Lung microvascular endothelial cell (primary cell): Measurements from ENCODE around the gene ANKRD13D. TPM values are rescaled to one million over a fixed set of nuclear protein-coding genes. Genes with fewer than 3 reads are reported as not detected.
"Not testable (repeated sequence)": the region's sequence is repeated elsewhere in the genome, so short reads cannot be mapped to it uniquely, and the experiment has no call there.

Experiments used
- DNase-seq, 2 donors: peaks; one replicate each; pipeline versions ENCODE4 v3.0.0 to v3.0.0-alpha.2; 2010; ENCODE audit warnings: low read depth in 2 of 2
- total RNA-seq: library from RNA; depleted of rRNA; stranded (reverse); fragments of >200 nt; gene quantifications from 2 replicates; pipeline ENCODE4 v1.2.1, GENCODE V29; 2014

Gene ANKRD13D
- total RNA-seq, 1 donor from 2014 or later, result 30.2 TPM

DNA sequence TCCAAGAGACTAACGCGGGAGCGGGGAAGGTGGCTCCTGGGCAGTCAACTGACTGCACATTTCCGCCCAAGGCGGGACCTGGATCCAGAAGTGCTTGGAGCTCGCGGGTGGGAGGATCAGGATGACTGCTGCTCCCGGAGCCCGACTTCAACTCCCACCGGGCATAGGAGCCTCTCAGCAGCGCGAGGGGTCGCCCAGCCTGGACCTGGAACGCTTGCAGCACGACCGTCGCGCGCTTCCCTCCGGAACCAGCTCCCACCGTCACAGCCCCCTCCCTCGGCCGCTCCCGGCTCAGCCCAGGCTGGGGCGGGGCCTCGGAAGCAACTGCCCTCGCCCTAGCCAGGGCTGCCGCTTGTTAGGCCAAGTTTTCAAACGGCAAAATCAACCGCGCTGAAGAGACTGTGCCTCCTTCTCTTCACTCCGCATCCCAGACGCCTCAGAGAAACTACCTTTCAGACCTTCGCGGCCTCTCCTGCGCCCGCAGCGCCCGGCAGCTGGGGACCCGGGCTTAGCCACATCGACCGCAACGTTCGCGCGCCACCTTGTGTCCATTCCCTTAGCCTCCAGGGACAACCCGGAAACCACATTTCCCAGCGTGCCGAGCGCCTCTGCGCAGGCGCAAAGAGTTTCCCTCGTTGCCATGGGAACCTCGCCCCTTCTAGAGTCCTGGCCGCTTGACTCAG lies 28.2 kb downstream of the ANKRD13D start:
- DNase-seq, result peak; percentile 93 to 95

DNA sequence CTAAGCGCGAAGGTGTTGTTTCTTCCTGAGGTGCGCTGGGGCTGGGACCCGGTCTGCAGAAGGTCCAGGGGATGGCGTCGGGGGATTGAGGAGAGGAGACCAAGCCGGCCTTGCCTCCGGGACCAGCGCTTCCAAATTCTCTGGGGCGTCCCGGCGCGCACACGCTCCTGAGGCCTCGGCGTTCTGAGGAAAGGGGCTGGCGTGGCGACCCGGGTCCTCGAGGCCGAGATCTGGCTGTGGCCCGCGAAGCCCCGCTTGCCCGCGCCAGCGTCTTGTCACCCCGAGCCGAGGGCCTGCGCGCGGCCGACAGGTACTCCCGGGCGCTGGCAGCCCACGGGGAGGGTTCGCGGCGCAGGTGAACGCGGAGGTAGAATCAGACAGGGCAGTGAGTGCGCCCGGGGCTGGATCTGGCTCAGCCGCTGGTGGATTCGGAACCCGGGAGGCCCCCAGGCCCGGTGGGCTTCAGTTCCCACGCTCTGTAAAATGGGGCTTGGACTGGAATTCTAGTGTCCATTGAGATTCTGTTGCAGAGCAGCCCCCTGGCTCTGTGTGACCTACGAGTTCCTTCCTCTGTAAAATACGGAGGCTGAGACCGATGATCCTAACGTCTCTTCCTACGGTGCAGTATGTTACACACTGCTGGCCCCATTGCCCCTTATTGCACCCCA lies 28.9 kb downstream of the ANKRD13D start:
- no peak for DNase-seq

GRCh38 chr11:67318876-67319275 lies 29.8 kb downstream of the ANKRD13D start:
- not testable (repeated sequence) for DNase-seq

- no peak for DNase-seq
Observed at GRCh38 chr11:67320011-67320410, 30.9 kb downstream of the ANKRD13D start.

GRCh38 chr11:67320691-67321090 lies 31.6 kb downstream of the ANKRD13D start:
- DNase-seq, result no peak

- no peak for DNase-seq
Observed at GRCh38 chr11:67321313-67321871, 32.3 kb downstream of the ANKRD13D start.

DNA sequence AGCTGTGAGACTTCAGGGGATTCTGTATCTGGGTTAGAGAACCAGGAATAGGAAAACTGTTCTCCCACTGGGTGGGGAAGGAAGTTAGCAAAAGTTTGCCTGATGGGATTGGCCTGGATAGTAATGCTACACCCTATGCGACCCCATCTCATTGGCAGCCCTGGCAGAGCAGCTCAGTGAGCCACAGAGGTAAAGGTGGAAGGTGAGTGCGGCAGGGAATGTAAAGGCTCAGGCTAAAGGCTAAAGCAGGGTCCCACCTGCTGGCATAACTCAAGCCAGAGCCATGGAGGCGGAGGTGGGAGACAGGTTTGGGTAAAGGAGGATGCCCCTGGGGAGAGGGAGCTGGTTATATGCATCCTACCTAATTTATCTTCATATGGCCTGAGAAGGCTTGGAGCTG lies 32.9 kb downstream of the ANKRD13D start:
- DNase-seq, result no peak

GRCh38 chr11:67323526-67323925 lies 34.4 kb downstream of the ANKRD13D start:
- no peak for DNase-seq

GRCh38 chr11:67332081-67332691 lies 43.1 kb downstream of the ANKRD13D start:
- DNase-seq, result no peak

GRCh38 chr11:67337257-67337656 lies 48.2 kb downstream of the ANKRD13D start:
- DNase-seq, result no peak

DNA sequence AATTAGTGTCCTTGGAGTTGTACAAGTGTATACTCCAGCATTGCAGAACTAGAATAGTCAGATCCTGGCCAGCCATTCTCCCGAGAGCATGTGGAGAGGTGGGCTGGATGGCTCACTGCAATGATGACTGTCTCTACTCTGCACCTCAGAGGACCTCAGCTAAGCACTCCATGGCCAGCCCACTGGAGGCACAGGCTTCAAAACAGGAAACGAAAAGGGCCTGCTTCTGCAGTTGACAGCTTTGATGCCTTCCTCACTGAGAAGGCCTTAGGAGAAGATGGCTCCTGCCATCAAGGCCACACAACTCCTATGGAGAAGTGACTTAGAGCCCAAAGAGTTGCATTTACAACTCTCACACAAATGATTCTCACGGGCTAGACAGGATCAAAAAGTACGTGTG lies 55.2 kb downstream of the ANKRD13D start:
- DNase-seq, result no peak

DNA sequence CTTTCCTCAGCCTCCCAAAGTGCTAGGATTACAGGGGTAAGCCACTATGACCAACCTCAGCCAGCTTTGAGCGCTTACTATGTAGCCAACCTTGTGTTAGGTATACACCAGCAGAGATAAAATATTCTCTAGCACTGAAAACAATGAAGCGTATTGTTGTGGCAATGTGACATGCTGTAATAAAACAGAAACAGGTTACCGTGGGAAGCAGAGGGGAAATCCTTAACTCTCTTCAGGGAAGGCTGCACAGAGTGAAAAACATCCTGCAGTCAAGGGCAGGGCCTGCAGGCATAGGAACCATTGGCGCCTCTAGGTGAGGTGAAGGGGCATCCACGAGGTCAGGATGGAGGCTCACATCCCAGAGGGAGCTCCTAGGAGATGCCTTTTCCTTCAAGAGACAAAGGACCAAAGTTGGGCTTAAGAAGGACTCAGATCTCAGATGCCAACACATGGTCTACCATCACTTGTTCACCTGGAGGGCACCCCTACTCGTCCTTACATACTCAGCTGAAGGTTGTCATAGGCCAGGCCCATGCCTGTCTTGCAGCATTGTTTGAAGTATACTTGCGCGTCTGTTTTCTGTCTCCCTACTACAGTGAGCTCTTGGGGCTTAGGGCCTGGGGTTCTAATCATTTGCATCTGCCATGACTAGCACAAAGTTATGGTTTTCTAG lies 56.3 kb downstream of the ANKRD13D start:
- peak in 1 of 2 donors; percentile 82 for DNase-seq

DNA sequence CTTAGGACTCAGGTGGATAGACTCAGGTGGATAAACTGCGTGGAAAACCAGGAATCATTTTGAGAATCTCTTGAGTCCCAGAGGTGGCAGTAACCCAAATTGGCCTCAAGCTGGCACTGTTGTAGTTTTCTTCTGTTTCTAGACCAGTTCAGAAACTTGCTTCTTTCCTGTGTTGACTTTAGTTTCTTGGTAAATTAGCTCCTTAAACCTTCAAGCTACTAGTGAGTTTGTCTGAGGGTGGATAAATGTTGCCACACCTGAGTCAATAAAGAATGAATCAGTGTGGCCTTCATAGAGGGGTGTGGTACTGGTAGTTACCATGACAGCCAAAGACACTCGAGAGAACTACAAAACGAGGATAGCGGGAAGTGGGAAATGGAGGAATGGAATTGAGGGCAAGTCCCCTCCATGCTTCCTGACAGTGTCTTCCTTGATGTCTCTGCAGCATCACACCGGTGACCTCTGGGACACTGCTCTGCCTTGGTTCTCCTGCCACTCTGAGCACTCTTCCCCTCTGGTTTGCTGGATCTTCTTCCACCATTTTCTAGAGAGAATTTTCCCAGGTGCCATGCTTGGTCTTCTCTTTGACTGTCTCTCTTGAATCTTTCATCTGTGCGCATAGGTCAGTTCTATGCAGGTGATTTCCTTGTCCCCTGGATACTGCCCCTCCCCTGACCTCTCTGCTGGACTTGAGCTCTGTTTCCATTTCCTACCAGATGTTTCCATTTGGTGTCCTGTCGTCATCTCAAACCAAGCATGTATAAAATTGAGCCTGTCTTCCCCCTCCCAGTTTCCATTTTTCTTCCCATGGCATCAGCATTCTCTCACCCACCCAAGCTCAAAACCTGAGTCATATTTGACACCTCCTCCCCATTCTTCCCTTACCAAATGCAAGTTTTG lies 57.1 kb downstream of the ANKRD13D start:
- peak; percentile 42 to 65 for DNase-seq

GRCh38 chr11:67347964-67348749 lies 59.1 kb downstream of the ANKRD13D start:
- DNase-seq, result no peak

GRCh38 chr11:67349036-67349435 lies 59.9 kb downstream of the ANKRD13D start:
- no peak for DNase-seq

DNA sequence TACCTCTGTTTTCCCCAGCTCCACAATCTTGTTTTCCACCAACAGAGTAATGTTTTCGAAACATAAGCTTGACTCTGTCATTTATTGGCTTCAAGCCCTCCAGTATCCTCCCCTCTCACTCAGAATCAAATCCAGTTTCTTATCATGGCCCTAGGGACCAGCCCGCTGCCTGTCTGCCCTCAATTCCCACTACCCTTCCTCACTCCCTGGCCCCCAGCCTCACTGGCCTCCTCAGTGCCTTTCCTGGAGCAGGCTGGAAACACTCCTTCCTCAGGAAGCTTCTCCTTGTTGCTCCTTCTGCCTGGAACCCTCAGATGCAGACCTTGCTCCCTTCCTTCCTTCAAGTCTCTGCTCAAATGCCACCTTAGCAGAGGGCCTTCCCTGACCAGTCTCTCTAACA lies 60.4 kb downstream of the ANKRD13D start:
- DNase-seq, result no peak

DNA sequence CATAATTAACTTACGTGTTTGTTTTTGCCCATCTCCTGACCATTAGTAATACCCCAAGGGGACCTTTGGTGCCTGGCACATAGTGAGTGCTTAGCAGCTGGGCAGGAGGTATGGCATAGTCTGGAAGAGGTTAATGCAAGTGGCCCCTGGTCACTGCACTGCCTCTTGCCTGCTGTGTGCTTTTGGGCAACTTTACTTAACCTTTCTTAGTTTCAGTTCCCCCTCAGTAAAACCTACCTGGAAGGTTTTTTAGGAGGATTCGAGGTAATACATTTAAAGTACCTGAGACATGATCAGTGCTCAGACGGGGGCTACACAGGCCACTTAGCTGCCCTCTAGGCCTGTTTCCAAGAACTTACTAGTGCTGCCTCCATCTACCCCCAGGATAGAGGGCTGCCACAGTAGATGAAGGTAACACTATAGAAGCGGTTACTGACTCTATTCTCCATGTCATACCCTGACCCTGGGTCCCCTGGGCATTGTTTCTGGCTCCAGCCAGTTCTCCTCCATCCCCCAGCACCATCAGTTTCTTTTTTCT lies 60.9 kb downstream of the ANKRD13D start:
- no peak for DNase-seq

- peak; percentile 62 to 82 for DNase-seq
Observed at GRCh38 chr11:67351275-67352005, 62.3 kb downstream of the ANKRD13D start.
